Skeletal muscle tissue (tissue), 4 donors: ENCODE results near the gene PGS1. TPM values are rescaled to one million over a fixed set of nuclear protein-coding genes. Genes with fewer than 3 reads are reported as not detected.
A peak's percentile ranks its signal among the peaks of the same experiment; 100 is the strongest.

Experiments used
- H3K27ac ChIP-seq: one replicate; pipeline ENCODE4 v1.7.0; 2013; ENCODE audit warnings: mild to moderate bottlenecking, low read depth, low read length, inconsistent platforms
- H3K27me3 ChIP-seq, 3 donors: one replicate each; pipeline ENCODE4 v1.7.0; 2013; ENCODE audit warnings: low read length in 3 of 3; ENCODE audit not compliant: control insufficient read depth in 3 of 3, insufficient read depth in 3 of 3
- H3K36me3 ChIP-seq, 3 donors: one replicate each; pipeline ENCODE4 v1.7.0; 2013; ENCODE audit warnings: low read length in 3 of 3; ENCODE audit not compliant: control insufficient read depth in 3 of 3, insufficient read depth in 3 of 3
- H3K4me1 ChIP-seq, 3 donors: one replicate each; pipeline ENCODE4 v1.7.0; 2013; ENCODE audit warnings: low read length in 3 of 3, mild to moderate bottlenecking in 3 of 3; ENCODE audit not compliant: control insufficient read depth in 3 of 3, insufficient read depth in 3 of 3
- H3K4me3 ChIP-seq, 3 donors: one replicate each; pipeline ENCODE4 v1.7.0; 2013; ENCODE audit warnings: low read length in 3 of 3
- H3K9ac ChIP-seq, 3 donors: one replicate each; pipeline ENCODE4 v1.7.0; 2013; ENCODE audit warnings: low read length in 3 of 3, mild to moderate bottlenecking in 3 of 3, moderate library complexity in 2 of 3, low read depth in 1 of 3
- H3K9me3 ChIP-seq, 3 donors: one replicate each; pipeline ENCODE4 v1.7.0; 2013; ENCODE audit warnings: low read length in 3 of 3; ENCODE audit not compliant: control insufficient read depth in 3 of 3
- total RNA-seq: library from RNA; depleted of rRNA; stranded (reverse); fragments of >200 nt; gene quantifications from one replicate; pipeline ENCODE4 v1.2.3, GENCODE V29; 2014
- donor health status: Osteomylitis.

The PGS1 gene
- total RNA-seq, 1 donor from 2014 or later: 15.1 TPM

- Histone ChIP-seq H3K4me1 (peaks cover 18 to 33% (median 25%) of the 10 kb centered on the region in 3 donors), H3K27ac (no peak overlapping the region), H3K9ac (no peak overlapping the region), H3K9me3 (no peaks in the 10 kb centered on the region), H3K27me3 (no peaks in the 10 kb centered on the region), H3K36me3 (peaks cover 3 to 11% (median 6%) of the 10 kb centered on the region in 3 donors), H3K4me3 (no peak overlapping the region)
These were observed 15.8 kb upstream of the PGS1 start for GRCh38 chr17:78362671-78363070.

DNA sequence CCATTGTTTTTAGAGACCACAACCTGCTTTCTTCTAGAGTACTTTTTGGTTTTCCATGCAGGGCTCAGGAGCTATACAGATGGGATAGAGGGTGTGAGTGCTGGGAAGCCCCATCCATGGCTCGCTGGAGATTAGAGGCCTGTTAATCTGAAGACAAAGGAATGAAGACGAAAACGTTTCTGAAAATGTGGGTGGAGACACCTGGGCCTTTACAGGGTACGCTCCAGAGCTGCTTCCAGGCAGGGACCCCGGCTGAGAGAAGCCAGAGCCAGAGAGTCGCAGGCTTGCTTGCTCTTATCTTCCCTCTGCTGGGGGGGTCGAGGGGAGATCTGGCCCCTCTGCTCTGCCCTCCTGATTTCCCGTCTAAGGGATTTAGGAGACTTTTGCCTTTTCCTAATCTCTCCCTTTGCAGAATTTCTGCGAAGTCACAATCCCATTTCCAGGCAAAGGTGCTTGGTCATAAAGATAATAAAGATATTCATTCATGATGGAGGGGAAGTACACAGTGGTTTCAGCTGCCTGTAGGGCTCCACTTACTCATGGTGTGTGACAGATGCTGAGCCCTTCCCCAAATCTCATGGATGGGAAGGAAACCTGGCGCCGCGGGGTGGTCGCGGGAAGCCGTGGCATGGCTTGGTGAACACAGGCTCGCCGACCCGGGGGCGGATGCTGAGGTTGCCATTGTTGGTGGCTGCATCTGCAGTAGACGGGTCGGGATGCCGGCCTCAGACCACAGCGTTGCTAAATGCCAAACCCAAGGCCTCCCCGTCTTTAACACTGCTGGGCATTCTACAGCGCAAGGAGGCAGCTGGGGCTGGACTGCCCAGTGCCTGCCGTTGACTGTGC is 13.8 kb upstream of the PGS1 start:
- Histone ChIP-seq H3K4me3 (no peak overlapping the region), H3K9me3 (no peaks in the 10 kb centered on the region), H3K36me3 (no peaks in the 10 kb centered on the region), H3K9ac (no peak overlapping the region), H3K27me3 (no peaks in the 10 kb centered on the region), H3K27ac (no peak overlapping the region), H3K4me1 (peaks cover 8 to 20% (median 13%) of the 10 kb centered on the region in 3 donors)

GRCh38 chr17:78365561-78366108 is 12.8 kb upstream of the PGS1 start:
- Histone ChIP-seq H3K27me3 (no peaks in the 10 kb centered on the region), H3K27ac (peak overlapping the region; percentile 75), H3K4me3 (no peak overlapping the region), H3K9ac (peak overlapping the region in 1 of 3 donors; percentile 3), H3K4me1 (peaks cover 4 to 17% (median 10%) of the 10 kb centered on the region in 3 donors), H3K9me3 (no peaks in the 10 kb centered on the region), H3K36me3 (no peaks in the 10 kb centered on the region)

DNA sequence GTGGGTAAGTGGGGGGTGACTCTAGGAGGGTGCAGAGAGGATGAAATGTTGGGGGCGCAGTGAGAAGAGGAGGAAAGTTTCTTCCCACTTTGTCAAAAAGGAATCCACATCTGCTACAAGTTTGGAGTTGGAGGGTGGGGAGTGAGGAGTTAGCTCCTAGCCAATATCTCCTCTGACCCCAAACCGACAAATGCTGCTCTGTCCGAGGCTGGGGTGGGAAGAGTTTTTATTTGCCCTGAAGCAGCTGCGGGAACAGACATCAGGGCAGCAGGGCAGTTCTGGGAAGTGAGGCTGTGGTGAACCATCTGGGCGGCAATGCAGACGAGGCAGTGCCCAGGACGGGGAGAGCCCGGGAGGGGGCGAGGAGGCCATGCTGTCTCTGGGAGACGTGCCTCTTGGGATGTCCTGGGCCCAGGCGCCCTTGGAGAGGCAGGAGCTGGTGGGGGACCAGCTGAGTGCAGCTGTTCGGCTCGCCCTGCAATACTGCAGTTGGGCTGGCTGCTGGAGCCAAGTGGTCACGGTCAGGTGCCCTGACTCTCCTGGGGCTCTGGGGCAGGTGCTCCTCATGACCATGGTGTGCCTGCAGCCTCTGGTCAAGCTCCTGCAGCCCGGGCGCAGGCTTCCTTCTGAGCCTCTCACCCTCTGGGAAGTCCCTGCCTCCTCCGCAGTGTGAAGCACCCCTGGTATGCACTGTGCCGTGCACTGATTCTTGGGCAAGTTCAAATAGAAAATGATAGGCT is 12.2 kb upstream of the PGS1 start:
- Histone ChIP-seq H3K4me1 (peaks cover 0 to 16% (median 6%) of the 10 kb centered on the region in 3 donors), H3K4me3 (no peak overlapping the region), H3K27ac (peak overlapping the region; percentile 75), H3K9me3 (no peaks in the 10 kb centered on the region), H3K27me3 (no peaks in the 10 kb centered on the region), H3K9ac (peak overlapping the region in 1 of 3 donors; percentile 23), H3K36me3 (no peaks in the 10 kb centered on the region)

DNA sequence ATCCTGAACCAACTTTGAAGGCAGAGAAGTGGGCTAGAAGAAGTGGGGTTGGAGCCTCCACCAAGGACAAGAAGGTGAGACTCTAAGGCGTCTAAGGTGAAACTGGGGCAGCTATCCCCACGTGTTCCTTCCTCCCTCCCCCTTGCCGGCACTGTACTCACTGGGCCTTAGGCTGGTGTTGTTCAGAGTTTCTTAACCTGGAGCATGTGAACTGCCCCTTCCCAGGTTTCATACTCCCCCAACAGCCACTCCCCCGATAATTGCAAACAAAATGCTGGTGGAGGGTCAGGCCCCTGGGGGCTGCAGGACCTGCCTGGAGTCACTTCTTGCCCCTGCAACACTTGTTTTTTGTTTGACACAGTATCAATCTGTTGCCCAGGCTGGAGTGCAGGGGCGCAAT is 11.3 kb upstream of the PGS1 start:
- H3K4me1 ChIP-seq: peaks cover 0 to 16% (median 6%) of the 10 kb centered on the region in 3 donors

GRCh38 chr17:78368348-78368747 is 10.1 kb upstream of the PGS1 start:
- Histone ChIP-seq H3K4me1 (peaks cover 0 to 16% (median 6%) of the 10 kb centered on the region in 3 donors), H3K9me3 (no peaks in the 10 kb centered on the region), H3K9ac (no peak overlapping the region), H3K27ac (no peak overlapping the region), H3K36me3 (no peaks in the 10 kb centered on the region), H3K27me3 (no peaks in the 10 kb centered on the region), H3K4me3 (no peak overlapping the region)

More for the DNA sequence above, 11.3 kb upstream of the PGS1 start:
- Histone ChIP-seq H3K27me3 (no peaks in the 10 kb centered on the region), H3K9ac (no peak overlapping the region), H3K9me3 (no peaks in the 10 kb centered on the region), H3K36me3 (no peaks in the 10 kb centered on the region), H3K4me3 (no peak overlapping the region), H3K27ac (no peak overlapping the region)

DNA sequence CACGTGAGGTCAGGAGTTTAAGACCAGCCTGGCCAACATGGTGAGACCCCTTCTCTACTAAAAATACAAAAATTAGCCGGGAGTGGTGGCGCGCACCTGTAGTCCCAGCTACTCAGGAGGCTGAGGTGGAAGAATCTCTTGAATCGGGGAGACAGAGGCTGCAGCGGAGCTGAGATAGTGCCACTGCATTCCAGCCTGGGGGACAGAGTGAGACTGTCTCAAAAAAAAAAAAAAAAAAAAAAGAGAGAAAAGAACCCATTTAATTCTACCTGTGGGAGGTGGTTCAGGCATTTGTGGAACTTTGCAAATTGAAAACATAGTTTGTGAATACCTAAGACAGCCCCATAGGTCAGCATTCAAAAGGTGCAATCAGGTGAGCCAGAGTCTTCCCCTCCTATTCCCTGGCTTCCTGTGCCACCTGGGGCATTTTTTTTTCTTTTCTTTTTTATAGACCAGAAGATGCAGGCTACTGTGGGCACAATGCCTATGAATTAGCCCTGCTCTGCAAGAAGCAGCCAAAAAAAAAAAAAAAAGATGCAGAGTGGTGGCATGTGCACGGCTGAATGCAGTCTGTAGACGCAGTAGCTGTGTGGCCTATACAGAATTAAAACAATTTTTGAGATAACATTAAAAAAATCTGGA is 9.5 kb upstream of the PGS1 start:
- no peak overlapping the region for H3K9ac ChIP-seq
- H3K4me1 ChIP-seq: peaks cover 0 to 16% (median 6%) of the 10 kb centered on the region in 3 donors
- no peak overlapping the region for H3K27ac ChIP-seq
- no peaks in the 10 kb centered on the region for H3K36me3 ChIP-seq
- H3K9me3 ChIP-seq: no peaks in the 10 kb centered on the region
- H3K4me3 ChIP-seq: no peak overlapping the region
- H3K27me3 ChIP-seq: no peaks in the 10 kb centered on the region

DNA sequence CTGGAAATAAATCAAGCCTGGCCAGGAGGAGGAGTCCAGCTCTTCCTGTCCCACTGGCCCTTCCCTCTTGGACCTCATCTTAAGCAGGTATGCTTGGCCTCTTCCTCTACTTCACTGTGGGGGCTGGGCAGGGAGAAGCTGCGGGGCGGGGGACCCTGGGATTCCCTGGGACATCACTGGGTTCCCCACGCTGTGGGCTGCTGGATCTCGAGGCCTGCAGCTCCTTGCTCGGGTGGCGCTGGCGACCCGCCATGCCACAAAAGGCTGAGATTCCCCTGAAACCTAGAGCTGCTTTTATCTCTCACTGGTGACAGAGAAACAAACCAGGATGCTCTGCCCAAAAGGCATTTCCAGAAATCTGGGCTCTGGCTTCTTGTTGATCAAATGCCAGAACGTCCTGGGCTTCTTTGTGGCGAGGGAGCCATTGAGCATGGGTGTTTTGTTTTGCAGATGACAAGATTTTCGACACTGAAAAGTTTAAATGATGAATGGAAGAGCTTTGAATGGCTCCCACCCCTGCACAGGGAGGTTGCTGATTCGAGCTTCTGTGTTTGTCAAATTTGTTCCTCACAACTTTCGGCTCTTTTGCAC is 8.6 kb upstream of the PGS1 start:
- no peaks in the 10 kb centered on the region for H3K36me3 ChIP-seq
- H3K9me3 ChIP-seq: no peaks in the 10 kb centered on the region
- H3K27me3 ChIP-seq: no peaks in the 10 kb centered on the region
- H3K9ac ChIP-seq: no peak overlapping the region
- H3K4me3 ChIP-seq: no peak overlapping the region
- no peak overlapping the region for H3K27ac ChIP-seq
- H3K4me1 ChIP-seq: peaks cover 2 to 21% (median 10%) of the 10 kb centered on the region in 3 donors

GRCh38 chr17:78371056-78371455 is 7.4 kb upstream of the PGS1 start:
- H3K9me3 ChIP-seq: no peaks in the 10 kb centered on the region
- H3K4me3 ChIP-seq: no peak overlapping the region
- peaks cover 2 to 19% (median 7%) of the 10 kb centered on the region in 3 donors for H3K4me1 ChIP-seq
- no peak overlapping the region for H3K27ac ChIP-seq
- no peak overlapping the region for H3K9ac ChIP-seq
- no peaks in the 10 kb centered on the region for H3K27me3 ChIP-seq
- no peaks in the 10 kb centered on the region for H3K36me3 ChIP-seq
